Measurements from ENCODE around the gene PTK7. TPM values are rescaled to one million over a fixed set of nuclear protein-coding genes. Genes with fewer than 3 reads are reported as not detected.

The PTK7 gene
- total RNA-seq, 1 experiment from 2014 or later = 106 TPM

DNA sequence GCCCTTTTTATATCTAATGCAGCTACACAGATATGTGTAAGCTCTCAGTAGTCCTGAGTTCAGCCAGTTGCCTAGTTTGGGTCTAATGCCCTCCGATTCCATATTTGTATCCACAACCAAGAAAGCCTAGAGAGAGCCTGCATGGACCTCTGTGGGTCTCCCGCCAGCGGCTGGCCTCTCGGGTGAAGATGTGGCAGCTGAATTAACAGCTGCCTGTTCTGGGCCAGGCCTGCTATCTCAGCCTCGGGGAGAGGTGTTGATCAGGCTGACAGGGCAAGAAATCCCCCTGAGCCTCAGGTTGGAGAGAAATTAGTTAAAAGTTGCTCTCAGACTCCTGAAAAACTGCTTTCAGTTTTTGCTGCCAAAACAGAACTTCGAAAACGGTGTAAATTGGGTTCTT lies 19.8 kb downstream of the PTK7 start:
- CTCF ChIA-PET = interaction anchor here (0.5 kb wide), 1 partner anchor 1153 kb away, joined by 16 read pairs; no protein-coding TSS in a partner anchor

GRCh38 chr6:43096451-43097097 lies 20.5 kb downstream of the PTK7 start:
- no TSS peak for BruUV-seq (replicated peaks)
- peaks cover 34% of the 10 kb centered on the region for H3F3A ChIP-seq (ENCODE audit: insufficient read depth, low read depth)
- H3K27me3 ChIP-seq (ENCODE audit: insufficient read depth, low read depth) = no peaks in the 10 kb centered on the region
- H3K27ac ChIP-seq = peak overlapping the region; percentile 89
- no peaks in the 10 kb centered on the region for H3K9me3 ChIP-seq (ENCODE audit: insufficient read depth, low read depth)
- POLR2A ChIA-PET (ENCODE audit: unreplicated experiment) = interaction anchor here (0.5 to 1.1 kb wide), 3 partner anchors 20 to 482 kb away, joined by 3 to 5 read pairs (median 3); partner anchors contain the start of gene CNPY3
- no peaks in the 10 kb centered on the region for H3K36me3 ChIP-seq (ENCODE audit: low read depth)
- peak overlapping the region; percentile 47; the same call in 1 of the 2 replicates for H3K4me3 ChIP-seq
- TF ChIP-seq EZH2 (IDR thresholded peaks at IDR 0.05; ENCODE audit: low read depth) = no peak
- TF ChIP-seq, protein P1, sequence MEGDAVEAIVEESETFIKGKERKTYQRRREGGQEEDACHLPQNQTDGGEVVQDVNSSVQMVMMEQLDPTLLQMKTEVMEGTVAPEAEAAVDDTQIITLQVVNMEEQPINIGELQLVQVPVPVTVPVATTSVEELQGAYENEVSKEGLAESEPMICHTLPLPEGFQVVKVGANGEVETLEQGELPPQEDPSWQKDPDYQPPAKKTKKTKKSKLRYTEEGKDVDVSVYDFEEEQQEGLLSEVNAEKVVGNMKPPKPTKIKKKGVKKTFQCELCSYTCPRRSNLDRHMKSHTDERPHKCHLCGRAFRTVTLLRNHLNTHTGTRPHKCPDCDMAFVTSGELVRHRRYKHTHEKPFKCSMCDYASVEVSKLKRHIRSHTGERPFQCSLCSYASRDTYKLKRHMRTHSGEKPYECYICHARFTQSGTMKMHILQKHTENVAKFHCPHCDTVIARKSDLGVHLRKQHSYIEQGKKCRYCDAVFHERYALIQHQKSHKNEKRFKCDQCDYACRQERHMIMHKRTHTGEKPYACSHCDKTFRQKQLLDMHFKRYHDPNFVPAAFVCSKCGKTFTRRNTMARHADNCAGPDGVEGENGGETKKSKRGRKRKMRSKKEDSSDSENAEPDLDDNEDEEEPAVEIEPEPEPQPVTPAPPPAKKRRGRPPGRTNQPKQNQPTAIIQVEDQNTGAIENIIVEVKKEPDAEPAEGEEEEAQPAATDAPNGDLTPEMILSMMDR (conservative IDR thresholded peaks at IDR 0.05) = no peak; the same call in 1 of the 2 replicates
- peaks cover 60% of the 10 kb centered on the region for H3K4me1 ChIP-seq (replicated peaks; ENCODE audit: insufficient read depth)
- H3K79me2 ChIP-seq (ENCODE audit: low read depth) = peaks cover 68% of the 10 kb centered on the region
- no peaks in the 10 kb centered on the region for H4K20me1 ChIP-seq (ENCODE audit: insufficient read depth)
- H3K9me2 ChIP-seq (ENCODE audit: insufficient read depth) = no peaks in the 10 kb centered on the region
- intact Hi-C loops (cut with micrococcal nuclease; ENCODE audit: unreplicated experiment) = loop anchor here (1.0 to 2.0 kb wide), 2 partner anchors 20 to 167 kb away; partner anchors contain the start of genes CNPY3 and PTK7
- CTCF ChIA-PET = no interaction called here
- peak overlapping the region; percentile 34; the same call in 1 of the 2 replicates for H2AFZ ChIP-seq
- peak overlapping the region; percentile 80 for H3K4me2 ChIP-seq
- peak; percentile 89 to 98 for DNase-seq

More for the DNA sequence above, 19.8 kb downstream of the PTK7 start:
- H3K9me2 ChIP-seq (ENCODE audit: insufficient read depth) = no peaks in the 10 kb centered on the region
- peak overlapping the region; percentile 89 for H3K27ac ChIP-seq
- no peaks in the 10 kb centered on the region for H3K36me3 ChIP-seq (ENCODE audit: low read depth)
- H3K27me3 ChIP-seq (ENCODE audit: insufficient read depth, low read depth) = no peaks in the 10 kb centered on the region
- peak overlapping the region; percentile 3; the same call in 1 of the 2 replicates for H2AFZ ChIP-seq
- H3F3A ChIP-seq (ENCODE audit: insufficient read depth, low read depth) = peaks cover 35% of the 10 kb centered on the region
- POLR2A ChIA-PET (ENCODE audit: unreplicated experiment) = interaction anchor here (0.5 kb wide), 1 partner anchor 86 kb away, joined by 3 read pairs; the partner anchor contains the start of gene CUL9
- no peaks in the 10 kb centered on the region for H3K9me3 ChIP-seq (ENCODE audit: insufficient read depth, low read depth)
- peak in 1 of 2 experiments; percentile 35 for DNase-seq
- TF ChIP-seq, protein P1 (conservative IDR thresholded peaks at IDR 0.05) = no peak
- no peak for TF ChIP-seq EZH2 (IDR thresholded peaks at IDR 0.05; ENCODE audit: low read depth)
- intact Hi-C loops (cut with micrococcal nuclease; ENCODE audit: unreplicated experiment) = loop anchor here (2.0 kb wide), 1 partner anchor 19 kb away; the partner anchor contains the start of gene PTK7
- peak overlapping the region; percentile 47 for H3K4me3 ChIP-seq
- peak overlapping the region; percentile 80 for H3K4me2 ChIP-seq
- peaks cover 66% of the 10 kb centered on the region for H3K4me1 ChIP-seq (replicated peaks; ENCODE audit: insufficient read depth)
- peaks cover 70% of the 10 kb centered on the region for H3K79me2 ChIP-seq (ENCODE audit: low read depth)
- no TSS peak for BruUV-seq (replicated peaks)
- H4K20me1 ChIP-seq (ENCODE audit: insufficient read depth) = no peaks in the 10 kb centered on the region

DNA sequence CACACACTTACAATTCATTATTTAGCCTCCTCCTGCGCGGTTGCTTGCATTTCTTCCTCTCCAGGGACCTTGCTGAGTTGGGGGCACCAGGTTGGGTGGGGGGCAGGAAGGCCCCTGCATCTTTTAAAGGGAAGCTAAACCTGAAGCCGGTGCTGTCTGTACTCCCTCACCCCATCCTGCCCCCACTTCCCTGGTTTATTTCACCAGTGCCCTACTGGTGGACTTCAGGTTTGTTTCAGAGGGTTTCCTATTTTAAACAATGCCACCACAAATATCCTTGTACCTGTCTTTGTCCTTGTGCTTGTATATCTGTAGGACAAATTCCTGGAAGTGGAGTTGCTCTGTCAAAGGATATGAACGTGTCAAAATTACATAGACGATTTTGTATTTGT lies 21.0 kb downstream of the PTK7 start:
- H3K27me3 ChIP-seq (ENCODE audit: insufficient read depth, low read depth) = no peaks in the 10 kb centered on the region
- no peak for DNase-seq
- H3K36me3 ChIP-seq (ENCODE audit: low read depth) = no peaks in the 10 kb centered on the region
- peaks cover 55% of the 10 kb centered on the region for H3K4me1 ChIP-seq (replicated peaks; ENCODE audit: insufficient read depth)
- peak overlapping the region; percentile 40; the same call in 1 of the 2 replicates for H3K4me3 ChIP-seq
- POLR2A ChIA-PET (ENCODE audit: unreplicated experiment) = interaction anchor here (0.7 to 1.1 kb wide), 2 partner anchors 20 to 167 kb away, joined by 3 to 5 read pairs; partner anchors contain the start of gene CNPY3
- TF ChIP-seq, protein P1 (conservative IDR thresholded peaks at IDR 0.05) = no peak
- no peak for TF ChIP-seq EZH2 (IDR thresholded peaks at IDR 0.05; ENCODE audit: low read depth)
- H3K9me2 ChIP-seq (ENCODE audit: insufficient read depth) = no peaks in the 10 kb centered on the region
- peaks cover 68% of the 10 kb centered on the region for H3K79me2 ChIP-seq (ENCODE audit: low read depth)
- H2AFZ ChIP-seq = peak overlapping the region; percentile 34; the same call in 1 of the 2 replicates
- intact Hi-C loops (cut with micrococcal nuclease; ENCODE audit: unreplicated experiment) = loop anchor here (1.0 to 2.0 kb wide), 2 partner anchors 20 to 168 kb away; partner anchors contain the start of genes CNPY3 and PTK7
- CTCF ChIA-PET = no interaction called here
- peaks cover 34% of the 10 kb centered on the region for H3F3A ChIP-seq (ENCODE audit: insufficient read depth, low read depth)
- BruUV-seq (replicated peaks) = no TSS peak
- no peaks in the 10 kb centered on the region for H4K20me1 ChIP-seq (ENCODE audit: insufficient read depth)
- no peaks in the 10 kb centered on the region for H3K9me3 ChIP-seq (ENCODE audit: insufficient read depth, low read depth)
- H3K27ac ChIP-seq = peak overlapping the region; percentile 89
- H3K4me2 ChIP-seq = peak overlapping the region; percentile 80

Data from PC-9 (cell line).